IMR-90 (cell line): Measurements from ENCODE around the gene ZDHHC8. TPM values are rescaled to one million over a fixed set of nuclear protein-coding genes. Genes with fewer than 3 reads are reported as not detected.

Experiments used
- ATAC-seq: fragments of 200-7000 bp; cut with Tn5 transposase; 2 replicates; pipeline ENCODE4 v1.9.1; 2020; ENCODE audit warnings: low read depth, mild to moderate bottlenecking, moderate library complexity
- BruUV-seq: library from RNA; stranded (reverse); fragments of 400-500 nt; replicated peaks from 2 replicates; lab custom pipeline; 2021; lab: Mats Ljungman, UMichigan
- CTCF ChIA-PET: fragments of 300-600 bp; formaldehyde crosslinking; extraction: SDS; loops from one replicate; lab custom pipeline; 2021; ENCODE audit warnings: antibody characterized with exemption; lab: Yijun Ruan, JAX
- POLR2A ChIA-PET: fragments of 300-600 bp; sonication (Branson Sonifier 250); formaldehyde crosslinking; loops from one replicate; lab custom pipeline; 2022; ENCODE audit warnings: antibody characterized with exemption; ENCODE audit not compliant: unreplicated experiment; lab: Charles Lee
- DNase-seq: peaks from one replicate; pipeline ENCODE4 v3.0.0; 2013
- H2AFZ ChIP-seq: replicated peaks from 2 replicates; pipeline ENCODE3; 2013; ENCODE audit warnings: low read length, mild to moderate bottlenecking; ENCODE audit not compliant: poor library complexity
- H2AK5ac ChIP-seq: 2 replicates; pipeline ENCODE4 v1.6.1; 2013; ENCODE audit warnings: low read depth, low read length, inconsistent platforms
- H2AK9ac ChIP-seq: replicated peaks from 2 replicates; pipeline ENCODE3; 2013; ENCODE audit warnings: mild to moderate bottlenecking, low read depth, low read length, moderate library complexity; ENCODE audit not compliant: poor library complexity
- H2BK120ac ChIP-seq: 2 replicates; pipeline ENCODE4 v1.6.1; 2013; ENCODE audit warnings: low read depth, low read length, inconsistent platforms
- H2BK15ac ChIP-seq: 3 replicates; pipeline ENCODE4 v1.6.1; 2013; ENCODE audit warnings: low read depth, low read length, inconsistent platforms
- H2BK20ac ChIP-seq: 2 replicates; pipeline ENCODE4 v1.6.1; 2013; ENCODE audit warnings: low read depth, mild to moderate bottlenecking, inconsistent platforms, low read length, moderate library complexity
- H2BK5ac ChIP-seq: 2 replicates; pipeline ENCODE4 v1.6.1; 2013; ENCODE audit warnings: mild to moderate bottlenecking, low read depth, low read length, inconsistent platforms; ENCODE audit not compliant: poor library complexity, severe bottlenecking
- H3K14ac ChIP-seq: replicated peaks from 2 replicates; pipeline ENCODE4 v1.6.1; 2013; ENCODE audit warnings: low read depth, low read length, inconsistent platforms
- H3K18ac ChIP-seq: 2 replicates; pipeline ENCODE4 v1.6.1; 2013; ENCODE audit warnings: low read depth, low read length, control low read depth
- H3K23ac ChIP-seq: 2 replicates; pipeline ENCODE4 v1.6.1; 2013; ENCODE audit warnings: low read depth, low read length, inconsistent platforms
- H3K27ac ChIP-seq: 2 replicates; pipeline ENCODE4 v1.5.1; 2013; ENCODE audit warnings: mild to moderate bottlenecking, control low read depth, low read length; ENCODE audit not compliant: insufficient read depth
- H3K27me3 ChIP-seq: 2 replicates; pipeline ENCODE4 v1.6.1; 2013; ENCODE audit warnings: low read length; ENCODE audit not compliant: control insufficient read depth, insufficient read depth
- H3K36me3 ChIP-seq: 2 replicates; pipeline ENCODE4 v1.6.1; 2013; ENCODE audit warnings: low read length, mixed read lengths; ENCODE audit not compliant: control insufficient read depth, insufficient read depth
- H3K4ac ChIP-seq: 2 replicates; pipeline ENCODE4 v1.6.1; 2013; ENCODE audit warnings: low read depth, low read length, inconsistent platforms
- H3K4me1 ChIP-seq: 2 replicates; pipeline ENCODE4 v1.6.1; 2013; ENCODE audit warnings: low read length, mixed read lengths; ENCODE audit not compliant: control insufficient read depth, insufficient read depth
- H3K4me2 ChIP-seq: 2 replicates; pipeline ENCODE4 v1.6.1; 2013; ENCODE audit warnings: low read depth, mild to moderate bottlenecking, control low read depth, low read length, moderate library complexity
- H3K4me3 ChIP-seq: 2 replicates; pipeline ENCODE4 v1.5.1; 2013; ENCODE audit warnings: low read depth, mild to moderate bottlenecking, control low read depth, low read length, moderate library complexity; ENCODE audit not compliant: insufficient read depth
- H3K56ac ChIP-seq: 2 replicates; pipeline ENCODE4 v1.6.1; 2013; ENCODE audit warnings: low read length, inconsistent platforms; ENCODE audit not compliant: insufficient read depth; ENCODE audit errors: extremely low read depth
- H3K79me1 ChIP-seq, 2 experiments: 2 replicates each; pipeline ENCODE4 v1.6.1; 2013; ENCODE audit warnings: low read length in 2 of 2, inconsistent platforms in 1 of 2, low read depth in 1 of 2
- H3K9ac ChIP-seq: 2 replicates; pipeline ENCODE4 v1.6.1; 2013; ENCODE audit warnings: low read depth, low read length, control low read depth
- H3K9me1 ChIP-seq: 2 replicates; pipeline ENCODE4 v1.6.1; 2013; ENCODE audit warnings: low read length, inconsistent platforms; ENCODE audit not compliant: insufficient read depth
- H3K9me3 ChIP-seq: 2 replicates; pipeline ENCODE4 v1.6.1; 2013; ENCODE audit warnings: low read length; ENCODE audit not compliant: control insufficient read depth, insufficient read depth
- H4K20me1 ChIP-seq: 2 replicates; pipeline ENCODE4 v1.6.1; 2013; ENCODE audit warnings: low read length, inconsistent platforms; ENCODE audit not compliant: insufficient read depth
- H4K5ac ChIP-seq: 2 replicates; pipeline ENCODE4 v1.6.1; 2013; ENCODE audit warnings: mild to moderate bottlenecking, low read depth, low read length, control low read depth
- H4K8ac ChIP-seq, 2 experiments: 2 replicates each; pipeline ENCODE4 v1.6.1; 2013; ENCODE audit warnings: low read depth in 2 of 2, low read length in 2 of 2, control low read depth in 1 of 2, inconsistent platforms in 1 of 2
- H4K91ac ChIP-seq: 2 replicates; pipeline ENCODE4 v1.6.1; 2013; ENCODE audit warnings: low read depth, low read length, inconsistent platforms; ENCODE audit not compliant: insufficient read depth
- CEBPB ChIP-seq: IDR thresholded peaks from 2 replicates; pipeline ENCODE4 v1.6.1; 2012; ENCODE audit warnings: low read depth, low read length, improper control_type of control experiment
- CTCF ChIP-seq: conservative IDR thresholded peaks from 2 replicates; pipeline ENCODE4 v1.5.1; 2012; ENCODE audit warnings: mild to moderate bottlenecking, low read depth, low read length, improper control_type of control experiment
- MAZ ChIP-seq: IDR thresholded peaks from 2 replicates; pipeline ENCODE4 v1.6.1; 2012; ENCODE audit warnings: low read depth, mild to moderate bottlenecking, low read length, improper control_type of control experiment, moderate library complexity, borderline replicate concordance
- MXI1 ChIP-seq: IDR thresholded peaks from 2 replicates; pipeline ENCODE4 v1.6.1; 2012; ENCODE audit warnings: low read depth, mild to moderate bottlenecking, low read length, moderate library complexity, borderline replicate concordance
- WGBS, 2 experiments: methylation state at CpG; one replicate each; pipeline versions ENCODE4 v1.1.5 to v1.1.7; 2013; ENCODE audit warnings: missing lambda C conversion rate in 2 of 2; ENCODE audit not compliant: insufficient read length in 1 of 2; ENCODE audit errors: extremely low coverage in 2 of 2; 5-methylcytosine and 5-hydroxymethylcytosine counted together
- dilution Hi-C: fragments of 300-500 bp; cut with HindIII; formaldehyde crosslinking; loops from one replicate; pipeline ENCODE4 v1.14.3; 2018; ENCODE audit warnings: low sequenced_read_pairs; ENCODE audit not compliant: unreplicated experiment
- in situ Hi-C: fragments of 300-500 bp; cut with MboI; formaldehyde crosslinking; loops from 3 replicates; pipeline ENCODE4 v1.14.3; 2019; ENCODE audit warnings: low sequenced_read_pairs, inconsistent platforms, mixed read lengths
- intact Hi-C: fragments of 100-400 bp; cut with micrococcal nuclease; formaldehyde crosslinking; loops from 2 replicates; pipeline ENCODE4 v1.10.0; 2022
- polyA plus RNA-seq, 3 experiments: library from polyadenylated mRNA; depleted of rRNA; stranded (reverse); fragments of >200 nt; gene quantifications; 2 replicates each; pipeline ENCODE4 v1.2.3, GENCODE V29; 2012; ENCODE audit warnings: low replicate concordance in 1 of 3
- total RNA-seq: library from RNA; depleted of rRNA; stranded (reverse); fragments of >200 nt; gene quantifications from 2 replicates; pipeline ENCODE4 v1.2.3, GENCODE V29; 2012

The ZDHHC8 gene
- total and polyA plus RNA-seq, 2 of the 4 experiments (the other 2 are of a cell fraction) = 2.5 to 72.6 TPM

- no peaks in the 10 kb centered on the region for H3K9me3 ChIP-seq
- no peak overlapping the region for H2AK5ac ChIP-seq
- H4K8ac ChIP-seq = no peak overlapping the region
- H3K9ac ChIP-seq = no peak overlapping the region
- peaks cover 17% of the 10 kb centered on the region for H3K4me1 ChIP-seq
- H4K91ac ChIP-seq = no peak overlapping the region
- no peak overlapping the region for H4K5ac ChIP-seq
- H2AFZ ChIP-seq = no peak overlapping the region
- intact Hi-C loops (no loop called here), in situ Hi-C loops (no loop called here), dilution Hi-C loops (no loop called here)
- no peak overlapping the region for H3K18ac ChIP-seq
- H3K27ac ChIP-seq = no peak overlapping the region; the same call in 1 of the 2 replicates
- no peak overlapping the region for H2BK20ac ChIP-seq
- peak overlapping the region; percentile 16; the same call in 1 of the 2 replicates for H3K4ac ChIP-seq
- no peak overlapping the region for H3K23ac ChIP-seq
- no TSS peak for BruUV-seq
- CTCF ChIA-PET = no interaction called here
- H3K9me1 ChIP-seq = peaks cover 31% of the 10 kb centered on the region
- ATAC-seq (no peak), DNase-seq (no peak)
- H3K14ac ChIP-seq = no peak overlapping the region
- H3K79me1 ChIP-seq = peaks cover 16 to 80% of the 10 kb centered on the region in 2 experiments
- TF ChIP-seq CEBPB (no peak), MAZ (no peak), CTCF (peak; percentile 32; the same call in 1 of the 2 replicates), MXI1 (no peak)
- H3K36me3 ChIP-seq = peaks cover 39% of the 10 kb centered on the region
- peaks cover 76% of the 10 kb centered on the region for H4K20me1 ChIP-seq
- no peak overlapping the region for H3K4me2 ChIP-seq
- 76% methylated on average over 13 of the region's 23 CpGs; no CpG with 5 or more reads in 1 of the 2 experiments for WGBS, 2 experiments
- no peak overlapping the region for H2AK9ac ChIP-seq
- no peak overlapping the region for H2BK15ac ChIP-seq
- no peak overlapping the region for H2BK120ac ChIP-seq
- H3K4me3 ChIP-seq = no peak overlapping the region
- no peak overlapping the region for H2BK5ac ChIP-seq
- no peaks in the 10 kb centered on the region for H3K27me3 ChIP-seq
- no peak overlapping the region for H3K56ac ChIP-seq
- POLR2A ChIA-PET = no interaction called here
Observed at GRCh38 chr22:20084547-20085413, 46.8 kb upstream of the ZDHHC8 start.
